GM10847 (cell line): Measurements from ENCODE around the gene NCAM2.

Source experiments
- POLR2A ChIP-seq: IDR thresholded peaks from 2 replicates; pipeline ENCODE4 v1.6.1; 2011; ENCODE audit not compliant: insufficient read length; ENCODE audit errors: extremely low read depth

The NCAM2 gene

DNA sequence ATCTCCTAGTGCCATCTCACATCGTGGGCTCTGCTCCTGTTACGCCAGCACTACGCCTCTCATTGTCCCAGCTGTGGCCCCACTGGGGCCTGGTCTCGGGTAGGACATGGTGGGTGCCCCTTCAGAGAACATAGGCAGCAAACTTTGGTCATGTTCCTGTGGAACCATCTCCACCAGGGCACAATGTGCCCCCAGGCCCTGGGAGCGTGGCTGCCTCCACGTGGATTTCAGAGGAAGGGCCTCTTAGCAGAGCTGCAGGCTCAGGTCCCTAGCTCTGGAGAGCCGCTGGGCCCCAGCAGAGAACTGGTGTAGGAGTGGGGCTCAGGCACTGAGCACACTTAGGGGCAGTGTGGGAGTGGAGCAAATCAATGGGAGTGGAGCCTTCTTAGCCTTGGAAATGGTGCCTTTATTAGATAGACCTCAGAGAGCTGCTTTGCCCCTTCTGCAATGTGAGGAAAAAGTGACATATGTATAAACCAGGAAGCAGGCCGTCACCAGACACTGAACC is 460.0 kb downstream of the NCAM2 start:
- no peak for TF ChIP-seq POLR2A

DNA sequence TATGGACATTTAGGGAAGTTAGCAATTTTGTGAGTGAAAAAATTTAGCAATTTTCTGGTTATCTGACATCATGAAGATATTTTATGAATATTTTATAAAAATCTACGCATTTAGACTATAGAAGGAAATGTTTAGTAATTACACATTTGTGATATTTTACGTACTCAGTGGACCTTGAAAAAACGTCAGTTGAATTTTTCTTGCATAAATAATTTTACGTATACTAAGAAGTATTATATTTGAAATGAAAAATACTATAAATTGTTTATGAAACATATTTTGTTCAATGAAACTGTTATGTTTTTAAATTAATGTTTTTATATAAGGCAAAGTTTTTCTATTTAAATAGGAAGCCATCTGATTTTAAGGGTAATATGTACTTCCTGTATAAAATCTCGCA is 462.8 kb downstream of the NCAM2 start:
- no peak for TF ChIP-seq POLR2A

DNA sequence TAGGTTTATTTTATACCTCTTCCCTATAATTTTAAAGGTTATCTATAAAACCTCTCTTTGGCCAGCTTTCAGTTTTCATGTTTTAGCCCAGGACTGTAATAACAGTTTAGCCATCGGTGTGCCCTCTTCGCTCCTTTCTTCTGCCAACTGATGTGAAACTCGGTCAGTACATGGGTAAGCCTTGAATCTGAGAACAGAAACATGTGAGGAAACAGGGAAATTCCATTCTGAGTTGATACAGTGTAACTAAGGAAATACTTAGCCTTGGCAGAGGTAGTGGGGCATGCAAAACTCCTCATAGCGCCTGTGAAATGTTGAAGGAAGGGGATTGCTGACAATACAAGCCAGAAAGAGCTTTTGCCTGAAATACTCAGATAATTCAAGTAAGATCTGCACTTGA is 465.2 kb downstream of the NCAM2 start:
- no peak for TF ChIP-seq POLR2A

DNA sequence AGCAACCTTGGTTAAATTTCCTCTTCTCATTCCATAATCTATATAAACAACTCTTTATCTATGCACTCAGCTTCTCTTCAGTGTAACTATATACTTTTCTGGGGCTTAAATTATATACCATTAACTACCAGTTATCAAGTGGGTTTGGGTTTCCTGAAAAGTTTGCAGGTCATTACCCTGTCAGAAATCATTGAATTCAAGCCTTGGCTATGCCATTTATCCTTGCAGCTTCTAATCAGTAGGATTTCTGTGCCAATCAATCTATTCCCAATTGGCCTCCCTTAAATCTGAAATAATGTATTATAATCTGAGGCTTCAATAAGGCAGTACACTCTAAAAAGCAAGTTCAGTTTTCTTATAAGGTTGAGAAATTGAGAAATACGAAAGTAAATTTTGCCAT is 466.5 kb downstream of the NCAM2 start:
- no peak for TF ChIP-seq POLR2A

DNA sequence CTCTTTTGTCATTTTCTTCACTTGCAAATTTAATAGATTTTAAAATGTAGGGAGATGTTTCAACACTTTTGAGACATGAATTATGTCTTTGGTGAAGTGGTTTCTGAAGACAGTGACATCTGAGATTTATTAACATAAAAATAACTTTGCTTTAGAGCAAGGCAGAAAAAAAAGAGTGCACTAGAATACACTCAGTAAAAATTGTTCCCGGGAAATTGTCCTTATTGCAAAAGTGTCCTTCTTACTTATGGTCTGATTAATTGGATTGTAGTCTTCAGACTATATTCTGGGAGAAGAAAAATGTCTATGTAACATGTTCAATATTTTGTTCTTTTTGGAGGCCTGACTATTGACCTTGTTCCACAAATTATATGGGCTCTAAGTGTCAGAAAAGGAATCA is 468.5 kb downstream of the NCAM2 start:
- TF ChIP-seq POLR2A: no peak

DNA sequence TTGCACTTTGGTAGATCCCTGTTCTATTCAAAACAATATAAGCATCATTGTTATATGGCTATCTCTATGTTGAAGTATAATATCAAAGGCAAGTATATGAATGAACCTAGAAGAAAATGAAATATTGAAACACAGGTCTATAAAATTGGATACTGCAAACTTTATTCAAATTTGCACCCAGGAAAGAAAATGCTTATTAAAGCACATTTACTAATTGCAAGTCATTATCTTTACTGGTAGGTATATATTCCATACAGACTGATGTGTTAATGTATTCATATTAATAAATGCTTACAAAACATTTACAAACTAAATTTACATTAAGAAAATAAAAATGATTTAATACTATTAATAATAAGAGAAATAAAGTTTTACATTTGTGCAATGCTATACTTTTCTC is 469.8 kb downstream of the NCAM2 start:
- TF ChIP-seq POLR2A: no peak

DNA sequence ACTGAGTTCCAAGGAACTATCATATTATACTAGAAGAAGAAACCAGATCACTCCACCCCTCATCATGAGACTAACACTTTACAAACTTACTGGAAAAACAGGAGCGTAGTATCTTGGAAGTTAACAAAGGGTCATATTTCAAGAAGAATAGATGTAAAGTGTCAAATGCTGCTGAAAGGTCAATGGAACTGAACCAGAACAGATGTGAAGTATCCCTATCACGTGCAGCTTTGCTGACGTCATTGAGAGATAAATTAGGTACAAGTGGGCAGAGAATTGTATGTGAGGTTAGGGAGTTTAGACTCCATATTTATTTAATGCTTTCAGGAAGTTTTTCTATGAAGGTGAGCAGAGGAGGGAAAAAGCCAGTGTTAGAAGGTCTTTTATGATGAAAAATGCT is 483.0 kb downstream of the NCAM2 start:
- TF ChIP-seq POLR2A: no peak

DNA sequence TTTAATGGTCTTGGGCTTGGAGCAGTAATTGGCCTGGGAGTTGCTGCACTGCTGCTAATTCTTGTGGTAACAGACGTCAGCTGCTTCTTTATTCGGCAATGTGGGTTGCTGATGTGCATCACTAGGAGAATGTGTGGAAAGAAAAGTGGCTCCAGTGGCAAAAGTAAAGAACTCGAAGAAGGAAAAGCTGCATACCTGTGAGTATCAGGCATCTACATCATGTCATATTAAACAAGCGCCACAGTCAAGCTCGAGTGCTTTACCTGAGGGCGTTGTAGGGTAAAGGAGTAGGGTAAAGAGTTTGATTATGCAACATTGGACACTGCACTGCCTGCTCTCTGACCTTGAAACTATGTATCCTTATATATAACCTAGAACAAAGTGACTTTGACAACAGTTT is 510.6 kb downstream of the NCAM2 start:
- no peak for TF ChIP-seq POLR2A

DNA sequence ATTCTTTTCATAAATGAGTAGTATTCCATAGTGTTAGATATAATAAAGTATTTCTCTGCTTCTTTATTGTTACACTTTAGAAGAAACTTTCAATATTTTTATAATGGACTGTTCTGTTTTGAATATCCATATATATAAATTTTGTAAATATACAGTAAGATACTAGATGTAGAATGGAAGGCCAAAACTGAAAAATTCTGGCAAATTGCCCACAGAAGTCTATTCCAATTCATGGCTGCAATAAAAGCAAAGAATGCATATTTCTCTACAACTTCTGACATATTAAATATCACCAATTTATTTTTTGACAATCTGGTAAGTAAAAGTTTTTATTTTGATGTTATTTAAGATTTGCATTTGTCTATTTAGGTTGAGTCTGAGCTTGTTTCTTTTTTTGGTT is 532.5 kb downstream of the NCAM2 start:
- no peak for TF ChIP-seq POLR2A

DNA sequence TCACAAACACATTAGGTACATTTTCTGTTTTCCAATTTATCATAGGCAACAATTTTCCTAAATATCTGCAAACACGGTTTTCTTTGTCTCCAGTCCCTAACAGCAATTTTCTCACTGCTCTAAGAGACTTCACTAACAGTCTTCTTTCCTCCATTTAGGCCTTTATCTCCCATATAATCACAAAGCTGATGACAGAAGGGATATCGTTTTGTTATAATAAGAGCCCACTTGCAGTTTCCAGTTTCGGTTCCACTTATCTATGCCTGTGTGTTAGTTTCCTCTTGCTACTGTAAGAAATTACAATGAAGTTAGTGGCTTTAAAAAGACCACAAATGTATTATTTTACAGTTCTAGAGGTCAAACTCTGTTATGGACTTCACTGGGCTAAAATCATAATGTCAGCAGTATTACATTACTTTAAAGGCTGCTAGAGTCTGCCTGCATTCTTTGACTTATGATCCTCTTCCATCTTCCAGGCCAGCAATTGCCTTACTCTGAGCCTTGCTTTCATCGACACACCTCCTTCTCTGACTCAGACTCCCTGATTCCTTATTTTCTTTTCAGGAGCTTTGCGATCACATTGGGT is 549.3 kb downstream of the NCAM2 start:
- no peak for TF ChIP-seq POLR2A

DNA sequence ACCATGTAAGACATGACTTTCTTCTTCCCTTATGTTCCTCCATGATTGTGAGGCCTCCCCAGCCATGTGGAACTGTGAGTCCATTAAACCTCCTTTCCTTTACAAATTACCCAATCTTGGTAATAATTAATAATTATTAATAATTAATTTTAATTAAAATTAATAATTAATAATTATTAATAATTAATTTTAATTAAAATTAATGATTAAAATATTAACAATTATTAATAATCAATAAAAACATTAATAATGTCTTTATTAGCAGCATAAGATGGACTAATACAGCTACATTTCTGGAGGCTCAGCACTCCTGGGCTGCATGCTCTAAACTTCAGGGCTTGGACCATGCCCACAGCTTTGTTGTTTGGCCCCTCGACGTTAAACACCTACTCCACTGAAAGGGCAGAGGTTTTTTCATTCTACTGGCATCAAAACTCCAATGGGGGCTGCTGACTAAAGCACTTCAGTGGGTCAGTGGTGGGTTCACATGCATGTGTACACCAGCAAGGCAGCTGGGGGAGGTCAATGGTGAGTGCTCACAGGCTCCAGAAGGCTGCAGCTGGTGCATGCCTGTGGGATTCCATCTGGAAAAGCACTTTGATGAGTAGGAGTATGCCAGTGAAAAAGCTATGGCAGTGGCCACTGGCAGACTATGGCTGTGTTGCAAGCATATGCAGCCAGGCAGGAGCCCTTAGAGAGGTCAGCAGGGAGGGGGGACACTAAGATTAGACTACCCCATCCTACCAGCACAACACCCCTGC is 561.3 kb downstream of the NCAM2 start:
- TF ChIP-seq POLR2A: no peak
